ENCODE measurements around the gene TSPAN8.
"Not testable (repeated sequence)": the region's sequence is repeated elsewhere in the genome, so short reads cannot be mapped to it uniquely, and the experiment has no call there.

TSPAN8 gene

DNA sequence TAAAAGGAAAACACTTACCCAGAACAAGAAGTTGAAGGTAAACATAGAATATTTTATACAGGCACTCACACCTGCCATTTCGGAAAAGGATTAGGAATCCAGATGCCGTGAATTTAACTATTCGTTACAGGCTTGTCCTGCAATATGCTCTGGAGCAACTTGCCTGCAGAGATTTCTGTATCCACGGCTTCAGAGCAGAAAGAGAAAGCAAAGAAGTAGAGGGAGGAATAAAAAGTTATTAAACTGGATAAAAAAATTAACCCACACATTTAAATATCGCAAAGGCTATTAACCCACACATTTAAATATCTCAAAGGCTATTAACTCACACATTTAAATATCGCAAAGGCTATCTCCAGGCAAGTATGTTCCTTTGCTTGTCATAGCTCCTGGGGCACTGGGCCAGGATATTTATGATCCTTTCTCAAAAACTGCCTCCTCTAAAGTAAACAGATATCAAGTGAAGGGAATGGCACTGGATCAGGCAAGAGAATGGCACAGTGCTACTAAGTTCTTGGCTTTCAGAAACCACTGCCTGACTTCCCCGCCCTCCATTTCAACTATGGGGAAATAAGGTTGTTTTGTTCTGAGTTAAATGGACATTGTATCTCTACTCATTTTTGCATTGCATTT lies at the start of gene TSPAN8:
TSS of gene TSPAN8 (minus strand) at position 399 of the 633 bp plus-strand sequence. CDS start at position 78, 321 bp downstream.
- no peak within 1 kb of the TSS for H3K27ac ChIP-seq
- no peak for DNase-seq (ENCODE audit: low read depth, low spot score)

DNA sequence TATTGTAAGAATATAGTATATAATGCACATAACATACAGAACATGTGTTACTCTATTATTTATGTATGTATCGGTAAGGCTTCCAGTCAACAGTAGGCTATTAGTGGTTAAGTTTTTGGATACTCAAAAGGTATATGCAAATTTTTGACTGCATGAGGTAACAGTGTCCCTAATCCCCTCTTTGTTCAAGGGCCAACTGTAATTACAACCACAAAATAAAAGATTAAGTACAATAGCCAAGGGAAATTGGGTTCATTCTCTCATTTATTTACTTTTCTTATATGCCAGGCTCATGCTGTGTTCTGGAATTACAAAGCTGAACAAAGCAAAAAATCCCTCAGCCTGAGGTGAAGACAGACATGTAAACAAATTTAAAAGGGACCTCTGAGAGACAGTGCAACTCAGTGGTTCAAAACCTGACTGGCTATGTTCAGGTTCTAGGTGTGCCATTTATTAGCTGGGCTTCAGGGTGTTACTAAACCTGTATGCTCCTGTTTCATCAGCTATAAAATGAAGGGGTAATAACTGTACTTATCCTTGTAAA lies 43.4 kb upstream of the TSPAN8 start:
- DNase-seq (ENCODE audit: low read depth, low spot score): no peak
- no peak overlapping the region for H3K27ac ChIP-seq

DNA sequence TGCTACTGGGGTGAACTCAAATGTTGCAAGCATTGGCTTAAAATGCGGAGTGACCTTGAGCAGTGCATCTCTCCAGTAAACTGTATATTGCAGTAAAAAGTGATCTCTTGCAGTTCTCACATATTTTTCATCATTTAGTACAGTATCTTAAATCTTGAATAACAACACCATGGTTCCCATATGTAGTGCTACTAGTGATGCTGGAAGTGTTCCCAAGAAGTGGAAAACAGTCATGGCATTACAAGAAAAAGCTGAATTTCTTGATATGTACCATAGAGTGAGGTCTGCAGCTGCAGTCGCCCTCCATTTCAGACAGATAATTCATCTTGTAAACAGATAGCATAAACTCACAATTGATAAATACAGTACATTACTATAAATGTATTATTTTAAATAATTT lies 42.9 kb upstream of the TSPAN8 start:
- no peak overlapping the region for H3K27ac ChIP-seq
- DNase-seq (ENCODE audit: low read depth, low spot score): no peak

DNA sequence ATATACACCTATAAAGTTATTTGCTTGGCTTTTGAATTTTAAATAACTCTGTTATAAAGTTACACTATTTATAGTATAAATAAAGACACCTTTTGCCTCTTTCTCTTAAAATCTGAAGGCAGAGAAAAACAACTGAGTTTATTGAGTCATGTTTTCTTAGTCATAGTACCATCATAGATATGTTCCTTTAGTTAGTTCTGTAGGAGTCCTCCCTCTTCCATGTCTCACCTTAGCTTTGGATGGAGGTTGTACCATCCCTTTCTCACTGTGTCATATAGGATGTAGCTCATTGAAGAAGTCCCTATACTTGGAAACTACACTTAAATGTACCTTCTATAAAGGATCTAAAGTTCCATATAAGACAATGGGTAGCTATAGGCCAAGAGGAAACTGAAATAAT lies 39.7 kb upstream of the TSPAN8 start:
- H3K27ac ChIP-seq: no peak overlapping the region
- DNase-seq (ENCODE audit: low read depth, low spot score): no peak

DNA sequence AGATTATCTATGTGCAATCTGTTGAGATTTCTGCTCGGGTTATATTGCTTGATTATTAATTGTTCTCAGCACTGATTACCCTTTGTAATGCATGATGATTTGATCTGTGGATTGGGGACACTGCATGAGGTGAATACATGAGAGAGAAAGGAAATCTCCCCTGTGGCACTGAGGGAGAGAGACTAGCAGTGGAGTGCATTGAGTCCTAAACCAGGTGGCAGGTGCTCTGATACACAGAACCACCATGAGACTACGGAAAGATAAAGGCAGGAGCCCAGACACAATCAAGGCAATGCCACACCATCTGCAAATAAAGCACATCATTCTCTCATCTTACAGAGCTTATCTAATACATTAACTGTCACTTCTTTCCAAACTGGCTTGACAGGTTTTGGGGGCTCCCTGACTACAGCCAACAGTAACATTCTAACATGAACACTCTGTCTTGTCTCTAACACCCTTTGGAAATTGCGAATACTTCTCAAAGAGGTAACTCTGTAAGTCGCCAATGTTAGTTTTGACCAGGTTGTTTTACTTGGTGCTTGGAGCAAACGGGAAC lies 37.6 kb upstream of the TSPAN8 start:
- DNase-seq (ENCODE audit: low read depth, low spot score): no peak

DNA sequence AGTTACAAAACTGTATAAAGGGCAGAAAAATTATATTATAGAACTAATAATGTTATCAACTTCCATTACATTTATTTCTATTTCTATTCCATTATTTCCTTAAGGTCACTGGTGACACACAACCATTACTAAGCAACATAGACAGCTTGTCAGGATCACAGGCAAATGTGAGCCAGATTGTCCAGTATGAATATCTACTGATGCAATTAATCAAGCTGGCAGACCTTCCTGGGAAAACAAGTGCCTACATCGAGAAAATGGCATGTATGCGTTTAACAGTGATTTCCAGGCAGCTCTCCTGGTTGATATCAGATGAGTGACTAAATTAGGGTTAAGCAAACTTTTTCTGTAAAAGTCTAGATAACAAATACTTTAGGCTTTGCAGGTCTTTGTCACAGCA lies 36.9 kb upstream of the TSPAN8 start:
- no peak overlapping the region for H3K27ac ChIP-seq
- no peak for DNase-seq (ENCODE audit: low read depth, low spot score)

More for the DNA sequence above, 37.6 kb upstream of the TSPAN8 start:
- H3K27ac ChIP-seq: no peak overlapping the region

DNA sequence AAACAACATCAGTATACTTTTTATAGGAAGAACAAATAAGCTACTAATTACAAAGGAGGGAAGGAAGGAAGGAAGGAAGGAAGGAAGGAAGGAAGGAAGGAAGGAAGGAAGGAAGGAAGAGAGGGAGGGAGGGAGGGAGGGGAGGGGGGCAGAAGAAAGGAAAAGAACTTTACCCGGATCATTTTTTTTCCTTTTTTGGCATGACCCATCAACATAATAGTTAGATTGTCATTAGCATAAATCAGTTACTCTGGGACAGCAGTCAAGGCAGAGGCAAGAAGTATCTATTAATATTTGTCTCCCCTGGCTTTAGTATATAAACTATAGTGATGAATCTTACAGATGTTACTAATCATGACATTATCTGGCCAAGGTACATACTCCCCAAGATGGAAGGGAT lies 35.2 kb upstream of the TSPAN8 start:
- H3K27ac ChIP-seq: no peak overlapping the region

DNA sequence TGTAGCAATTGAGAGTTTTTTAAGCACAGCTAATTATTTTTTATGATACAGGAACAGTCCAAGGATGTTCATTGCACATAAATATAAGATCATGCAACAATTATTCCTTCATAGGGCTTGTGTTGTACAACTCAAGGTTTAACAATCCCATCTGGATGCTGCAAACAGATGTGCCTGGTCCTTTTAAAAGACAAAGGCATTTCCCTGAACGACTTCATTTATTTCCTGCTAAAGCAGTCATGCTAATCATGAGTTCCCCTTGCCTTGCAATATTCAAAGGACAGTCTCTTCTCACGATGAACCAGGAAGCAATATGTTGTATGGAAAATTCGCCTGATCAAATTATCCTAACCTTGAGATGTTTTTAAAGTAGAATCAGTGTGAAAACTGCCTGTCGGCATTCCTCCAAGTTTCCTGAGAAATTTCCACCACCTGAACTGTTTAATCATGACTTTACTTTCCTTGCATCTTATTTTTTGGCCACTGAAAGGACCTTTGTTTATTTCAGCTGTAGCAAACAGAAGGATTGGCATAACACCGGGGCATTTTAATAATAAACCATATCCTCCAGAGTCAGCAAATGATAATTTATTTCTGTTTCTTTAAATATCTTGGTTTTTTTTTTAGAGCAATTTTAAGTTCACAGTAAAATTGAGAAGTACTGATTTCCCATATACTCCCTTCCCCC lies 33.9 kb upstream of the TSPAN8 start:
- H3K27ac ChIP-seq: no peak overlapping the region
- DNase-seq (ENCODE audit: low read depth, low spot score): no peak

More for the DNA sequence above, 35.2 kb upstream of the TSPAN8 start:
- no peak for DNase-seq (ENCODE audit: low read depth, low spot score)

DNA sequence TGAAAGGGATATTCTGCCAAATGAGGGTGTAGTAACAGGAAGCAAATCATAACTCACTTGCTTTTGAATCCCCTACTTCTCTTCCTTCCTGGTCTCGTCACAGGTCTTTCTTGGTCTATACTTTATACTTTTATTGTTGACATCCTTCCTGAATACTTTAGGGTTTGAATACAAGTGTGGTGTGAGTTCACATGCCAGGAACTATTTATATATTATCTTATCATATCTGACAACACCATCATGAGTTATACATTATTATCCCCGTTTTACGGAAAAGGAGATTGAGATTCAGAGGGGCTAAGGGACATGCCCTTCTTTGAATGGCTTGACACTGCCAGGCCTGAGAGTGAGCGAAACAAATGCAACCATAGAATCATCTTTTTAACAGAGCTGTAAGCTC lies 33.0 kb upstream of the TSPAN8 start:
- H3K27ac ChIP-seq: no peak overlapping the region
- no peak for DNase-seq (ENCODE audit: low read depth, low spot score)

DNA sequence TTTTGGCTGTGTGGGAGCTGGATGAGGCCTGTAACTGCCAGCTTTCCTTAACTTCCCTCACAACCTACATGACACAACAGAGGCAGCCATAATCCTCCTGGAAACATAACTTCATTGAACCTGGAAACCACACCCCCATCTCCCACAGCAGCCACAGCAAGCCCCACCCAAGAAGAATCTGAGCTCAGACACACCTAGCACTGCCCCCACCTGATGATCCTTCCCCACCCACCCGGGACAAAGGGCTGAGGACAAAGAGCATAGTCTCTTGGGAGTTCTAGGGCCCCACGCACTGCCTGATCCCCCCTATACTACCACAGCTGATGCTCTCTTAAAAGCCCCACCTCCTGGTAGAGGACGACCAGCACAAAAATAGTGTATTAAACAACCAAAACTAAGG lies 29.6 kb upstream of the TSPAN8 start:
- DNase-seq (ENCODE audit: low read depth, low spot score): no peak
- H3K27ac ChIP-seq: no peak overlapping the region

DNA sequence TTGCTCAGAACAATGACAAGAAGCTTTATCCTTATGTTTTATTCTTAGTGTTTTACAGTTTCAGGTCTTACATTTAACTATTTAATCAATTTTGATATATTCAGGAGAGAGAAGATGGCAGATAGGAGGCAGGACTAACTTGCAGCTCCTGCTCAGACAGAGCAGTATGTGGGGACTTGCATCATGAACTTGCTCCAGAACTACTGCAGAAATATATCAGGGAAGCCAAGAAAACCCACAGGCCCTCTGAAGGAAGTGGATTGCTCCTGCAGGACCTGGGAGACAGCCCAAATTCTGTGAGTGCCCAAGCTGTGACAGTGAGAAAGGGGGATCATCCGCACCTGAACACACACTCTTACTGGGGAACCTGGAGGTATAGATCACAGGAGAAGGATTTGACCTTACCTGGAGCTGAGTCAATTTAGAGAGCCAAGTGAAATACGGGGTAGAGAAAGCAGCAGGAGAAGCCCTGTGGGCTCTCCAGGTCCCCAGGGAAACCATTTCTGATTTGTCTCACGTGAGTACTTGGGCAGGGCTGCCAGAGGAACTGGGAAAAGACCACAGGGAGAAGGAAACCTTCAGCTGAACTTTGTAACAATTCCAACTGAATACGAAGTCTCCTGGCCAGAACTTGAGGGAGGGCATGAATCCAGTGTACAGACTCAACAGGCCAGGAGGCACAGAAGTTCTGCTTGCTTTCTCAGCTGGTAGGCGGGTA lies 28.9 kb upstream of the TSPAN8 start:
- no peak for DNase-seq (ENCODE audit: low read depth, low spot score)
- H3K27ac ChIP-seq: no peak overlapping the region

DNA sequence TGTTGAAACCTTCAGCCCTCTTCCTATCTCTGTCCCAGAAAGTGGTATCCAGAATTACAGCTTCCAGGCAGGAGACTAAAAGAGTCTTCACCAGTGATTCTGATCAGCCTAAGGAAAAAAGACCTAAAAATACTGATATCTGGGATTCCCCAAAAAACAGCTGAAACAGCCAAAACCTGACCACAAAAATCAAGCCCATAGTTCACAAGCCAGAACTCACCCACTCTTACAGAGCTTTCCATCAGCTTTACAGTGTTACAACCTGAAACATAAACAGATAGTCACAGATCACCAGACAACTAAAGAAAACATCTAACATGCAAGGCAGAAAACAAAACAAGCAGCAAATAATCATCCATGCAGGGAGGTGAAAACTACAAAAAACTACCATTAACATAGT lies 26.0 kb upstream of the TSPAN8 start:
- no peak overlapping the region for H3K27ac ChIP-seq
- DNase-seq (ENCODE audit: low read depth, low spot score): no peak

DNA sequence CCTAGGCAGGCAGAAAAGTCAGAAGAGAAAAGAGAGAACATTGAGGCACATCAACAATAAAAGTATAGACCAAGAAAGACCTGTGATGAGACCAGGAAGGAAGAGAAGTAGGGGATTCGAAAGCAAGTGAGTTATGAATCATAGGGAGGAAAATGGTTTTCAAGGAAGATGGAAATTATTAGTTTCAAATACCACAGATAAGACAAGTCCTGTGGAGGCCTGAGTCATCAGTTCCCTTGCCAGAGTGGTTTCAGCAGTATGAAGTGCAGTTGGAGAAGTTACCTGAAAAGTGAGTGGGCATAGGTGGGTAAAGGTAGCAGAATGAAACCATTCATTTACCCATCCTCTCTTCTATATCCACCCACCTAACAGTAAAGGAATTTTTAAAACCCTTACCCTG lies 25.2 kb upstream of the TSPAN8 start:
- no peak overlapping the region for H3K27ac ChIP-seq
- DNase-seq (ENCODE audit: low read depth, low spot score): peak; percentile 36

DNA sequence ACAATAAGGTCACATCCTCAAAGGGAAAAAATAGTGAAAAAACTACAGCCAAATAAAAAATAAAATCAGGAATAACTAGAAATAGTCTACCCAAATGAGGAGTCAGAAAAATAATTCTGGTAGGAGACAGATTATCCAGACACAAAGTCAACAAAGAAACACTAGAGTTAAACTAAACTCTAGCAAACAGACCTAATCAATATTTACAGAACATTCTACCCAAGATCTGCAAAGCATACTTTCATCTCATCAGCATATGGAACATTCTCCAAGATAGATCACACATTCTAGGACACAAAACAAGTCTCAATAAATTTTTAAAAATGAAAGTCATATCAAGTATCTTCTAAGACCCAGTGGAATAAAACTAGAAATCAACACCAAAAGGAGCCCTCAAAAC lies 20.4 kb upstream of the TSPAN8 start:
- H3K27ac ChIP-seq: no peak overlapping the region
- DNase-seq (ENCODE audit: low read depth, low spot score): no peak

DNA sequence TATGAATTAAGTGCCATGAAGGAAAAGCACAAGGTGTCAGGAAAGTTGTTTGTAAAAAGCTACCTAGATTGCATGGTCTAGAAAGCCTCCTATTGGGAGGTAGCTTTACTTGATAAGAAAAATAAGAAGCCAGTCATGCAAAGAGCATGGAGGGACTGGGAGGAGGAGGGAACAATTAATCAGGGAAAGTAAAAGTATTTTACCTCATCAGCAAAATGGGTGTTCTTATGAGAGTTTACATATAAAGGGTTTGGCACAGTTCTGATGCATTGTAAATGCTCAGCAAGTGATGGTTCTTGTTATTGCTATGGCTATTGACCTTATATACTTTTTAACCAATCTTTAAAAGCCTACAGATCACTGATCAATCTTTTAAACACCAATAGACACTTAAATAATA lies 17.0 kb upstream of the TSPAN8 start:
- H3K27ac ChIP-seq: no peak overlapping the region
- no peak for DNase-seq (ENCODE audit: low read depth, low spot score)

DNA sequence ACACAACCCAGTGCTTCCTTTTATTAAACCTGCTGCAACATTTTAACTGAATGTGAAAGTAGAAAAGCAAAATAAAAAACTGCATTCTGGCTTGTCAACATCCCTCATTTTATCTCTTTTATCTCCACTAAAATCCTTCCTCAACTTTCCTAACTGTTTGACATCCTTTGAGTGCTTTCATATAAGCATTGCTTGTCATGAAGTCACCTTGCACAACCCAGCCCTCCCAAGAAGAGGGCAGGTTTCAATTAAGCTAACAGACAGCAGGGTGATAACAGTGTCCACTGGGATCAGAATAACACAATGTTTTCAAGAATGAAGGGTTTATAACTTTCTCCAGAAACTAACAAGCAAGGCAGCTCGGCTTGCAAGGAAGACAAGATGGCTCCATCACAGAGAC lies 16.3 kb upstream of the TSPAN8 start:
- no peak overlapping the region for H3K27ac ChIP-seq
- DNase-seq (ENCODE audit: low read depth, low spot score): no peak

DNA sequence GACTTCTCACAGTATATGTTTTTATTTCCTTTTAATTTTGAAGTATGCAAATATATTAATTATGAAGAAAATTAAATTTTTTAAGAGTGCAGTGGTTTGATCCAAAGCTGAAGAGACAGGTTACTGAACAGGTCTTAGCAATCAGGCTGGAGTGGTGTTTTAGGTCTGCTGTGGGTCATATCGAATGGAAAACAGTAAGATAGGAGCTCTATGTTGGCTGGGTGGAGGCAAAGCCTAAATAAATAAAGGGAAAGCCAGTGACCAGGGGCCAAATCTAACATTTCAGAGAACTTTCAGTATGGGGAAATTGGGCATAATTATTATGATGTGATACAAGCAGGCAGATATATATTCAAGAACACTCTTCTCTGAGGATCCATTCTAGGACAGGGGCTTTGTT lies 12.7 kb upstream of the TSPAN8 start:
- no peak overlapping the region for H3K27ac ChIP-seq
- DNase-seq (ENCODE audit: low read depth, low spot score): no peak

DNA sequence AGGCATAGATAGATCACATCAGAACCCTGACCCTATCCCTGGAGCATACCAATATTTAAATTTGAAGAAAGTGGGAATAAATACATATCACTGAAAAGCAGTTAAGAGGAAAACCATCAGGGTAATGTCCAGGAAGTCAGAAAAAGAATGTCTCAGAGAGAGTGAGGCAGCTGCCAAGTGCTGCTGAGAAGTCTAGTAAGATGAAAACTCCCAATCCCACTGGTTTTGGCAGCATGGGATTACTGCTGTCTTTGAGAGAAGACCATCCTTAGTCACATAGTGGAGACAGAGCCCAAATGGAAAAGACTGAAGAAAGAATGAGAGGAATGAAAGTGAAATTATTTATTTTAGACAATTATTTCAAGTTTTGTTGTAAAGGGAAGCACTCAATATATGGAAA lies 11.5 kb upstream of the TSPAN8 start:
- no peak for DNase-seq (ENCODE audit: low read depth, low spot score)
- H3K27ac ChIP-seq: no peak overlapping the region

DNA sequence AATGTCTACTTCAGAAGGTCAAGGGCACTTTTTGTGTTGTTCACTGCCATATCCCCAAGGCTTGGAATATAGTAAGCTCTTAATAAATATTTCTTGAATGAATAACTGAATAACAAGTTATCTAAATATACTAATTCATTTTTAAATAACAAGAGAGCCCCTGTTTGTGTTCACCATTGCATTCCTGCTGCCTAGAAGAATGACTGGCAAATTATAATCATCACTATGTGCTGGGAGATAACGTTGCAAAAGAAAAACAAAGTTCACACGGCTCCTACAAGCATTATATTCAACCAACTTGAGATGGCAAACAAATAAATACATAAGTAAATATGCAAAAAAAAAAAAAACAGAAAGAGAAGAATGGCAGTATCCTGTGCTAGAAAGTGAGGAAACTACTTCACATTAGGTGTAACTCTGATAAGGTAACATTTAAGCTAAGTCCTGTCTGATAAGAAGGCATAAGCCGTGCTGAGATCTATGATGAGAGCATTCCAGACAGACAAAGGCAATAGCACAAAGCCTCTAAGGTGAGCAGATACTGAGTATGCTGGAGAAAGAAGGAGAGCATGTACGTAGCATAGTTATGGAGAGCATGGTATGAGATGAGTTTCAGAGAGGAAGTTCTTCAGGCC lies 9.2 kb upstream of the TSPAN8 start:
- DNase-seq (ENCODE audit: low read depth, low spot score): no peak
- no peak overlapping the region for H3K27ac ChIP-seq

DNA sequence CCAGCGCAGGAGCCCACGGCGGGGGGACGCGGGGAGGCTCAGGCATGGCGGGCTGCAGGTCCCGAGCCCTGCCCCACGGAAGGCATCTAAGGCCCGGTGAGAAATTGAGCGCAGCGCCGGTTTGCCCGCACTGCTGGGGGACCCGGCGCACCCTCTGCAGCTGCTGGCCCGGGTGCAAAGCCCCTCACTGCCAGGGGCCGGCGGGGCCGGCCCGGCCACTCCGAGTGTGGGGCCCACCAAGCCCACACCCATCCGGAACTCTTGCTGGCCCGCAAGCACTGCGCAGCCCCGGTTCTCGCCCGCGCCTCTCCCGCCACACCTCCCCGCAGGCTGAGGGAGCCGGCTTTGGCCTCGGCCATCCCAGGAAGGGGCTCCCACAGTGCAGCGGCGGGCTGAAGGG lies 8.5 kb upstream of the TSPAN8 start:
- H3K27ac ChIP-seq: no peak overlapping the region
- no peak for DNase-seq (ENCODE audit: low read depth, low spot score)

DNA sequence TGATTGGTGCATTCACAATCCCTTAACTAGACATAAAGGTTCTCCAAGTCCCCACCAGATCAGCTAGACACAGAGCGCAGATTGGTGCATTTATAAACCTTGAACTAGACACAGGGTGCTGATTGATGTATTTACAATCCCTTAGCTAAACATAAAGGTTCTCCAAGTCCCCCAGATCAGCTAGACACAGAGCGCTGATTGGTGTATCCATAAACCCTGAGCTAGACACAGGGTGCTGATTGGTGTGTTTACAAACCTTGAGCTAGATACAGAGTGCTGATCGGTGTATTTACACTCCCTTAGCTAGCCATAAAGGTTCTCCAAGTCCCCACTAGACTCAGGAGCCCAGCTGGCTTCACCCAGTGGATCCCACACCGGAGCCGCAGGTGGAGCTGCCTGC lies 8.0 kb upstream of the TSPAN8 start:
- not testable (repeated sequence) for H3K27ac ChIP-seq; DNase-seq (ENCODE audit: low read depth, low spot score)

All from epithelial cell of prostate (primary cell).